ENCODE data around the gene PPIG.

PPIG gene

DNA sequence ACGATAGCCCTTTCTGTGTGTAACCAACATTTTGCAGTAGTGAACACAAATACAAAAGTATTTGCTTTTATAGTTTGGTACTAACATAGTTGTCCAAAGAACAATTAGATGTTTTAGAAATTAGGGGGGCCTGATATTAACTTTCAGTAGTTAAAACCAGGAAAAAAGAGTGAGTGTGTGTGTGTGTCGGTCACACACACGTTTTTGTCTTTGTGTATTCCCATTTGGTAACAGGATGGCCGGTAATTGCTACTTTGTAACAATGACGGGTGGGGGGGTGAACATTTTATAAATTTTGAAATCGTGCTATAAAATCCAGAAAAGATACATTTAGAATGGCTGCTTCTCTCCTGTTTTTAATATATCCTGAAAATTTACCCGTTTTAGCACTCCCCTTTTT is 1.5 kb downstream of the PPIG start:
- CTCF ChIA-PET: no interaction called here

GRCh38 chr2:169590804-169591203 is 6.7 kb downstream of the PPIG start:
- CTCF ChIA-PET: no interaction called here
- Histone ChIP-seq H3K9me3 (ENCODE audit: control insufficient read depth, insufficient read depth, low read depth, low read length) (no peaks in the 10 kb centered on the region), H3K4me3 (ENCODE audit: low read depth, low read length) (no peak overlapping the region), H3K4me1 (ENCODE audit: control insufficient read depth, insufficient read depth, low read length) (no peaks in the 10 kb centered on the region), H3K36me3 (ENCODE audit: control insufficient read depth in 2 of 2, insufficient read depth in 1 of 2, low read length in 2 of 2) (no peaks in the 10 kb centered on the region; a peak in 1 of 3 replicates), H3K27ac (ENCODE audit: extremely low read depth, low read depth, low read length) (no peak overlapping the region)
- POLR2A ChIA-PET: no interaction called here
- TF ChIP-seq, protein P1, sequence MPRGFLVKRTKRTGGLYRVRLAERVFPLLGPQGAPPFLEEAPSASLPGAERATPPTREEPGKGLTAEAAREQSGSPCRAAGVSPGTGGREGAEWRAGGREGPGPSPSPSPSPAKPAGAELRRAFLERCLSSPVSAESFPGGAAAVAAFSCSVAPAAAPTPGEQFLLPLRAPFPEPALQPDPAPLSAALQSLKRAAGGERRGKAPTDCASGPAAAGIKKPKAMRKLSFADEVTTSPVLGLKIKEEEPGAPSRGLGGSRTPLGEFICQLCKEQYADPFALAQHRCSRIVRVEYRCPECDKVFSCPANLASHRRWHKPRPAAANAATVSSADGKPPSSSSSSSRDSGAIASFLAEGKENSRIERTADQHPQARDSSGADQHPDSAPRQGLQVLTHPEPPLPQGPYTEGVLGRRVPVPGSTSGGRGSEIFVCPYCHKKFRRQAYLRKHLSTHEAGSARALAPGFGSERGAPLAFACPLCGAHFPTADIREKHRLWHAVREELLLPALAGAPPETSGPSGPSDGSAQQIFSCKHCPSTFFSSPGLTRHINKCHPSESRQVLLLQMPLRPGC (tag by site-specific recombination; IDR thresholded peaks at IDR 0.05): no peak
- no peak for TF ChIP-seq ZNF837 (tag by site-specific recombination; IDR thresholded peaks at IDR 0.05)
- TF ChIP-seq, protein P2, sequence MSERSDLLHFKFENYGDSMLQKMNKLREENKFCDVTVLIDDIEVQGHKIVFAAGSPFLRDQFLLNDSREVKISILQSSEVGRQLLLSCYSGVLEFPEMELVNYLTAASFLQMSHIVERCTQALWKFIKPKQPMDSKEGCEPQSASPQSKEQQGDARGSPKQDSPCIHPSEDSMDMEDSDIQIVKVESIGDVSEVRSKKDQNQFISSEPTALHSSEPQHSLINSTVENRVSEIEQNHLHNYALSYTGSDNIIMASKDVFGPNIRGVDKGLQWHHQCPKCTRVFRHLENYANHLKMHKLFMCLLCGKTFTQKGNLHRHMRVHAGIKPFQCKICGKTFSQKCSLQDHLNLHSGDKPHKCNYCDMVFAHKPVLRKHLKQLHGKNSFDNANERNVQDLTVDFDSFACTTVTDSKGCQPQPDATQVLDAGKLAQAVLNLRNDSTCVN (tag by site-specific recombination; optimal IDR thresholded peaks at IDR 0.05): no peak
- TF ChIP-seq, protein P3, sequence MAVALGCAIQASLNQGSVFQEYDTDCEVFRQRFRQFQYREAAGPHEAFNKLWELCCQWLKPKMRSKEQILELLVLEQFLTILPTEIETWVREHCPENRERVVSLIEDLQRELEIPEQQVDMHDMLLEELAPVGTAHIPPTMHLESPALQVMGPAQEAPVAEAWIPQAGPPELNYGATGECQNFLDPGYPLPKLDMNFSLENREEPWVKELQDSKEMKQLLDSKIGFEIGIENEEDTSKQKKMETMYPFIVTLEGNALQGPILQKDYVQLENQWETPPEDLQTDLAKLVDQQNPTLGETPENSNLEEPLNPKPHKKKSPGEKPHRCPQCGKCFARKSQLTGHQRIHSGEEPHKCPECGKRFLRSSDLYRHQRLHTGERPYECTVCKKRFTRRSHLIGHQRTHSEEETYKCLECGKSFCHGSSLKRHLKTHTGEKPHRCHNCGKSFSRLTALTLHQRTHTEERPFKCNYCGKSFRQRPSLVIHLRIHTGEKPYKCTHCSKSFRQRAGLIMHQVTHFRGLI (tag by site-specific recombination; IDR thresholded peaks at IDR 0.05): no peak
- TF ChIP-seq KLF9 (tag by site-specific recombination; IDR thresholded peaks at IDR 0.05; ENCODE audit: low read depth): no peak
- TF ChIP-seq SCRT2 (tag by site-specific recombination; IDR thresholded peaks at IDR 0.05): no peak
- no peak for TF ChIP-seq ZBTB11 (tag by site-specific recombination; conservative IDR thresholded peaks at IDR 0.05; ENCODE audit: low read depth)
- TF ChIP-seq ZNF561 (tag by site-specific recombination; IDR thresholded peaks at IDR 0.05; ENCODE audit: borderline replicate concordance): no peak
- no peak for TF ChIP-seq ZNF530 (tag by site-specific recombination; IDR thresholded peaks at IDR 0.05; ENCODE audit: low read depth)
- TF ChIP-seq ZNF501 (tag by site-specific recombination; IDR thresholded peaks at IDR 0.05): no peak
- no peak for TF ChIP-seq ZNF670 (tag by site-specific recombination; IDR thresholded peaks at IDR 0.05; ENCODE audit: low read depth)
- no peak for TF ChIP-seq ZIC2 (tag by site-specific recombination; IDR thresholded peaks at IDR 0.05)
- TF ChIP-seq ZNF202 (tag by site-specific recombination; IDR thresholded peaks at IDR 0.05; ENCODE audit: borderline replicate concordance): no peak

More for the DNA sequence above, 1.5 kb downstream of the PPIG start:
- H3K4me3 ChIP-seq (ENCODE audit: low read depth, low read length): peak overlapping the region; percentile 51
- H3K27ac ChIP-seq (ENCODE audit: extremely low read depth, low read depth, low read length): no peak overlapping the region
- no peaks in the 10 kb centered on the region for H3K36me3 ChIP-seq (ENCODE audit: control insufficient read depth in 2 of 2, insufficient read depth in 1 of 2, low read length in 2 of 2)
- H3K4me1 ChIP-seq (ENCODE audit: control insufficient read depth, insufficient read depth, low read length): no peaks in the 10 kb centered on the region
- TF ChIP-seq ZNF555 (tag by site-specific recombination; conservative IDR thresholded peaks at IDR 0.05): no peak
- TF ChIP-seq, protein P4, sequence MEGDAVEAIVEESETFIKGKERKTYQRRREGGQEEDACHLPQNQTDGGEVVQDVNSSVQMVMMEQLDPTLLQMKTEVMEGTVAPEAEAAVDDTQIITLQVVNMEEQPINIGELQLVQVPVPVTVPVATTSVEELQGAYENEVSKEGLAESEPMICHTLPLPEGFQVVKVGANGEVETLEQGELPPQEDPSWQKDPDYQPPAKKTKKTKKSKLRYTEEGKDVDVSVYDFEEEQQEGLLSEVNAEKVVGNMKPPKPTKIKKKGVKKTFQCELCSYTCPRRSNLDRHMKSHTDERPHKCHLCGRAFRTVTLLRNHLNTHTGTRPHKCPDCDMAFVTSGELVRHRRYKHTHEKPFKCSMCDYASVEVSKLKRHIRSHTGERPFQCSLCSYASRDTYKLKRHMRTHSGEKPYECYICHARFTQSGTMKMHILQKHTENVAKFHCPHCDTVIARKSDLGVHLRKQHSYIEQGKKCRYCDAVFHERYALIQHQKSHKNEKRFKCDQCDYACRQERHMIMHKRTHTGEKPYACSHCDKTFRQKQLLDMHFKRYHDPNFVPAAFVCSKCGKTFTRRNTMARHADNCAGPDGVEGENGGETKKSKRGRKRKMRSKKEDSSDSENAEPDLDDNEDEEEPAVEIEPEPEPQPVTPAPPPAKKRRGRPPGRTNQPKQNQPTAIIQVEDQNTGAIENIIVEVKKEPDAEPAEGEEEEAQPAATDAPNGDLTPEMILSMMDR (tag by site-specific recombination; IDR thresholded peaks at IDR 0.05): no peak
- no peak for TF ChIP-seq ZNF324 (tag by site-specific recombination; IDR thresholded peaks at IDR 0.05)
- TF ChIP-seq BCL11A (tag by site-specific recombination; IDR thresholded peaks at IDR 0.05; ENCODE audit: low read depth): no peak
- TF ChIP-seq ZIC2 (tag by site-specific recombination; IDR thresholded peaks at IDR 0.05): no peak
- TF ChIP-seq, protein P5, sequence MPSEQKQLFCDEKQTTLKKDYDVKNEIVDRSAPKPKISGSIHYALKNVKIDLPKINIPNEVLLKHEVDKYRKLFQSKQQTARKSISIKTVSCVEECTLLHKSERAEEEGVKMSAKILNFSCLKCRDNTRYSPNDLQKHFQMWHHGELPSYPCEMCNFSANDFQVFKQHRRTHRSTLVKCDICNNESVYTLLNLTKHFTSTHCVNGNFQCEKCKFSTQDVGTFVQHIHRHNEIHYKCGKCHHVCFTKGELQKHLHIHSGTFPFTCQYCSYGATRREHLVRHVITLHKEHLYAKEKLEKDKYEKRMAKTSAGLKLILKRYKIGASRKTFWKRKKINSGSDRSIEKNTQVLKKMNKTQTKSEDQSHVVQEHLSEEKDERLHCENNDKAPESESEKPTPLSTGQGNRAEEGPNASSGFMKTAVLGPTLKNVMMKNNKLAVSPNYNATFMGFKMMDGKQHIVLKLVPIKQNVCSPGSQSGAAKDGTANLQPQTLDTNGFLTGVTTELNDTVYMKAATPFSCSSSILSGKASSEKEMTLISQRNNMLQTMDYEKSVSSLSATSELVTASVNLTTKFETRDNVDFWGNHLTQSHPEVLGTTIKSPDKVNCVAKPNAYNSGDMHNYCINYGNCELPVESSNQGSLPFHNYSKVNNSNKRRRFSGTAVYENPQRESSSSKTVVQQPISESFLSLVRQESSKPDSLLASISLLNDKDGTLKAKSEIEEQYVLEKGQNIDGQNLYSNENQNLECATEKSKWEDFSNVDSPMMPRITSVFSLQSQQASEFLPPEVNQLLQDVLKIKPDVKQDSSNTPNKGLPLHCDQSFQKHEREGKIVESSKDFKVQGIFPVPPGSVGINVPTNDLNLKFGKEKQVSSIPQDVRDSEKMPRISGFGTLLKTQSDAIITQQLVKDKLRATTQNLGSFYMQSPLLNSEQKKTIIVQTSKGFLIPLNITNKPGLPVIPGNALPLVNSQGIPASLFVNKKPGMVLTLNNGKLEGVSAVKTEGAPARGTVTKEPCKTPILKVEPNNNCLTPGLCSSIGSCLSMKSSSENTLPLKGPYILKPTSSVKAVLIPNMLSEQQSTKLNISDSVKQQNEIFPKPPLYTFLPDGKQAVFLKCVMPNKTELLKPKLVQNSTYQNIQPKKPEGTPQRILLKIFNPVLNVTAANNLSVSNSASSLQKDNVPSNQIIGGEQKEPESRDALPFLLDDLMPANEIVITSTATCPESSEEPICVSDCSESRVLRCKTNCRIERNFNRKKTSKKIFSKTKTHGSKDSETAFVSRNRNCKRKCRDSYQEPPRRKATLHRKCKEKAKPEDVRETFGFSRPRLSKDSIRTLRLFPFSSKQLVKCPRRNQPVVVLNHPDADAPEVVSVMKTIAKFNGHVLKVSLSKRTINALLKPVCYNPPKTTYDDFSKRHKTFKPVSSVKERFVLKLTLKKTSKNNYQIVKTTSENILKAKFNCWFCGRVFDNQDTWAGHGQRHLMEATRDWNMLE (tag by site-specific recombination; conservative IDR thresholded peaks at IDR 0.05; ENCODE audit: low read depth): no peak
- H3K9me3 ChIP-seq (ENCODE audit: control insufficient read depth, insufficient read depth, low read depth, low read length): no peaks in the 10 kb centered on the region
- POLR2A ChIA-PET: interaction anchor here (2.8 kb wide), 1 partner anchor 12 kb away, joined by 23 read pairs; the partner anchor contains the start of gene FASTKD1

Data from HEK293 (cell line).